AG09319 (cell line): Measurements from ENCODE around the gene CADM2.

Experiments used
- DNase-seq: peaks from one replicate; pipeline ENCODE4 v3.0.0-alpha.2; 2010; ENCODE audit warnings: low read depth; ENCODE audit errors: extremely low read depth
- TF ChIP-seq, protein P1 (sequence below): IDR thresholded peaks from 2 replicates; pipeline ENCODE4 v1.5.1; 2011; ENCODE audit warnings: low read depth, mild to moderate bottlenecking, inconsistent platforms, low read length, moderate library complexity

The CADM2 gene

GRCh38 chr3:85384372-85384771 is 425.6 kb downstream of the CADM2 start:
- DNase-seq: no peak
- TF ChIP-seq, protein P1, sequence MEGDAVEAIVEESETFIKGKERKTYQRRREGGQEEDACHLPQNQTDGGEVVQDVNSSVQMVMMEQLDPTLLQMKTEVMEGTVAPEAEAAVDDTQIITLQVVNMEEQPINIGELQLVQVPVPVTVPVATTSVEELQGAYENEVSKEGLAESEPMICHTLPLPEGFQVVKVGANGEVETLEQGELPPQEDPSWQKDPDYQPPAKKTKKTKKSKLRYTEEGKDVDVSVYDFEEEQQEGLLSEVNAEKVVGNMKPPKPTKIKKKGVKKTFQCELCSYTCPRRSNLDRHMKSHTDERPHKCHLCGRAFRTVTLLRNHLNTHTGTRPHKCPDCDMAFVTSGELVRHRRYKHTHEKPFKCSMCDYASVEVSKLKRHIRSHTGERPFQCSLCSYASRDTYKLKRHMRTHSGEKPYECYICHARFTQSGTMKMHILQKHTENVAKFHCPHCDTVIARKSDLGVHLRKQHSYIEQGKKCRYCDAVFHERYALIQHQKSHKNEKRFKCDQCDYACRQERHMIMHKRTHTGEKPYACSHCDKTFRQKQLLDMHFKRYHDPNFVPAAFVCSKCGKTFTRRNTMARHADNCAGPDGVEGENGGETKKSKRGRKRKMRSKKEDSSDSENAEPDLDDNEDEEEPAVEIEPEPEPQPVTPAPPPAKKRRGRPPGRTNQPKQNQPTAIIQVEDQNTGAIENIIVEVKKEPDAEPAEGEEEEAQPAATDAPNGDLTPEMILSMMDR: no peak

- TF ChIP-seq, protein P1: no peak
Measured at GRCh38 chr3:85387913-85388505, 429.2 kb downstream of the CADM2 start.

DNA sequence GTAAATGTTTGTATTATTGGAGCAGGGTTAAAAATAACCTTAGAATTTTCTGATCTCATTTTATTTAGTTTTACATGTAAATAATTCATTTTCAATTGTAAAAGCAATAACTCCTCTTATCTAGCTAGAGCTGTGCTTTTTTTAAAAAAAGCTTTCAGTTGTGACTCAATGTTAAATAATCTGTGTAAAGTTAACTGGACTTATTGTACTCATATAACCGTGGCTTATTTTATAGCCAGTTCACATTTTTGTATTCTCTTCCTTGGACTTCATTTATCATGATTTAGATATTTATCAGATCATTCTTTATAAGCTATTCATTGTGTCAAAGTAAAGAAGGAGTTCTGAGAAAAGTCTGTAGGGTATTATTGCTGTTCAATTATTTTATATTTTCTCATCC is 435.6 kb downstream of the CADM2 start:
- DNase-seq: no peak
- TF ChIP-seq, protein P1: no peak

More at GRCh38 chr3:85387913-85388505, 429.2 kb downstream of the CADM2 start:
- DNase-seq: no peak

DNA sequence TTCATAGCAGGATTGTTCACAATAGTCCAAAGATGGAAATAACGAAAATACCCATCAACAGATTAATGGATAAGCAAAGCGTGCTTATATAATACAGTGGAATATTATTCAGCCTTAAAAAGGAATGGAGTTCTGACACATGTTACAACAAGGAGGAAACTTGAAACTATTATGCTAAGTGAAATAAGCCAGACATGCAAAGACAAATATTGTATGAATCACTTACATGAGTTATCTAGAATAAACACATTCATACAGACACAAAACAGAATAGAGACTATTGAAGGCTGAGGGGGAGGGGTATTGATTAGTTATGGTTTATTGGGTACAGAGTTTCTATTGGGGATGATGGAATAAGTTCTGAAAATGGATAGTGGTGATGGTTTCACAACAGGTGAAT is 438.6 kb downstream of the CADM2 start:
- TF ChIP-seq, protein P1: no peak

GRCh38 chr3:85426121-85426520 is 467.3 kb downstream of the CADM2 start:
- DNase-seq: no peak
- TF ChIP-seq, protein P1: no peak

More for the DNA sequence above, 438.6 kb downstream of the CADM2 start:
- DNase-seq: no peak

DNA sequence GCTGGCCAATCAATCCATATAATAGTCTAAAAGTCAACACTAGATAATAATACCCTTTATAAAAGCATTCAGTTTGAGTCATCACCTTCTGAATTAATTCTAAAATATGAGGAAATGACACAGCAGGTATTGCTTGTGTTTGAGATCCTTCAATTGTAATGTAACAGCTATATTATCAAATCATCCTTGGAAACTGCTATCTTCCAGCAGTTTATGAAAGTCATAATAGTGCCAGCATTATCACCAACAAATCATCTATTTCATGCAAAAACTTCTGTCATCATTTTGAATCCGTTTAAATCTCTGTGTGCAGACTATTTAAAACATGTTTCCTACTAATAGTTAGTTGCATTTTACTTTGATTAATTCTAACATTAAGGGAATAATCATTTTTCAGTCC is 468.7 kb downstream of the CADM2 start:
- TF ChIP-seq, protein P1: no peak
- no peak for DNase-seq

DNA sequence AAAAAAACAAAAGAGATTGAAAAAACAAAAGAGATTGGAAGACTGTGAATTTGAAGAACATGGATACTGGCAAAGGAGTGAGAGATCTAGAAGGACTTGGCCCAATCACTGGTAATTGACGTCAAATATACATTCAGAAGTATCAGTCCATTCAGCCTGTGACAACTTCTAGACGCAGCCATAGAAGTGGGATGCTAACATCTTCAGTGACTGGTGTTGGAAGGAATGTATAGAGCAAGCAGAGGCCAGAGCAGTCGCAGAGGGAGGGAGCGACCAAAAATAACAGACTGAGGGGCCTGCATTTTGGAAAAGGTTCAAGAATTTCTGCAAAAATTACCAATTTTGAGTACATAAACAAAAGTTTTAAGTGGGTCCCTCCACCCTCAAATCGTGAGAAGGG is 473.3 kb downstream of the CADM2 start:
- TF ChIP-seq, protein P1: no peak

More for the DNA sequence above, 473.3 kb downstream of the CADM2 start:
- DNase-seq: no peak
